A673 (cell line): ENCODE measurements around the gene COL11A1. TPM values are rescaled to one million over a fixed set of nuclear protein-coding genes. Genes with fewer than 3 reads are reported as not detected.

Source experiments
- BruUV-seq: library from RNA; stranded (reverse); fragments of 400-500 nt; replicated peaks from 2 replicates; lab custom pipeline; 2021; lab: Mats Ljungman, UMichigan
- CTCF ChIA-PET: fragments of 300-600 bp; sonication (Branson Sonifier 250); formaldehyde crosslinking; loops from one replicate; lab custom pipeline; 2022; ENCODE audit warnings: antibody characterized with exemption; lab: Charles Lee
- POLR2A ChIA-PET: fragments of 300-600 bp; sonication (Branson Sonifier 250); formaldehyde crosslinking; loops from one replicate; lab custom pipeline; 2022; ENCODE audit warnings: antibody characterized with exemption; ENCODE audit not compliant: low non-redundant PET; lab: Charles Lee
- DNase-seq: peaks from one replicate; pipeline ENCODE4 v3.0.0-alpha.2; 2015; ENCODE audit warnings: low spot score
- H3K27ac ChIP-seq: fragments of 200-600 bp; sonication (generic); 2 replicates; pipeline ENCODE4 v1.5.1; 2016; ENCODE audit warnings: mixed run types, low read depth, mild to moderate bottlenecking, mixed read lengths, antibody characterized with exemption, low read length; ENCODE audit not compliant: poor library complexity, severe bottlenecking
- H3K27me3 ChIP-seq: fragments of 200-600 bp; sonication (generic); replicated peaks from 2 replicates; pipeline ENCODE4 v1.6.1; 2017; ENCODE audit warnings: mixed run types, low read depth, mild to moderate bottlenecking, mixed read lengths, antibody characterized with exemption, low read length; ENCODE audit not compliant: insufficient read depth, poor library complexity
- H3K36me3 ChIP-seq: fragments of 200-600 bp; sonication (generic); 2 replicates; pipeline ENCODE4 v1.6.1; 2016; ENCODE audit warnings: mixed run types, mild to moderate bottlenecking, mixed read lengths, antibody characterized with exemption, low read length; ENCODE audit not compliant: insufficient read depth, poor library complexity, severe bottlenecking
- H3K4me1 ChIP-seq: fragments of 200-600 bp; sonication (generic); 2 replicates; pipeline ENCODE4 v1.6.1; 2017; ENCODE audit warnings: mixed run types, mild to moderate bottlenecking, mixed read lengths, antibody characterized with exemption, low read length; ENCODE audit not compliant: insufficient read depth, poor library complexity, severe bottlenecking
- H3K4me3 ChIP-seq: fragments of 200-600 bp; sonication (generic); 2 replicates; pipeline ENCODE4 v1.5.1; 2016; ENCODE audit warnings: low read depth, mixed run types, mild to moderate bottlenecking, mixed read lengths, low read length; ENCODE audit not compliant: poor library complexity, severe bottlenecking
- H3K9me3 ChIP-seq: fragments of 200-600 bp; sonication (generic); 2 replicates; pipeline ENCODE4 v1.6.1; 2016; ENCODE audit warnings: mixed run types, low read depth, mild to moderate bottlenecking, mixed read lengths, antibody characterized with exemption, low read length; ENCODE audit not compliant: poor library complexity, severe bottlenecking
- EZH2 ChIP-seq: fragments of 200-600 bp; sonication (generic); IDR thresholded peaks from 2 replicates; pipeline ENCODE4 v1.6.1; 2017; ENCODE audit warnings: borderline replicate concordance, low read depth, mild to moderate bottlenecking, mixed read lengths, antibody characterized with exemption, low read length; ENCODE audit not compliant: poor library complexity, severe bottlenecking
- intact Hi-C: fragments of 100-400 bp; cut with micrococcal nuclease; formaldehyde crosslinking; loops from one replicate; pipeline ENCODE4 v1.10.0; 2022; ENCODE audit not compliant: unreplicated experiment
- total RNA-seq: library from RNA; stranded (reverse); gene quantifications from 2 replicates; pipeline ENCODE4 v1.2.3, GENCODE V29; 2021
- TF ChIP-seq, protein P1 (sequence below): fragments of 300-800, 200-600 bp; sonication (generic); conservative IDR thresholded peaks from 2 replicates; pipeline ENCODE4 v1.5.1; 2017; ENCODE audit warnings: low read depth, mild to moderate bottlenecking, antibody characterized with exemption, low read length, moderate library complexity, mixed read lengths

Gene COL11A1
- total RNA-seq, 1 experiment from 2014 or later: 0.37 TPM

DNA sequence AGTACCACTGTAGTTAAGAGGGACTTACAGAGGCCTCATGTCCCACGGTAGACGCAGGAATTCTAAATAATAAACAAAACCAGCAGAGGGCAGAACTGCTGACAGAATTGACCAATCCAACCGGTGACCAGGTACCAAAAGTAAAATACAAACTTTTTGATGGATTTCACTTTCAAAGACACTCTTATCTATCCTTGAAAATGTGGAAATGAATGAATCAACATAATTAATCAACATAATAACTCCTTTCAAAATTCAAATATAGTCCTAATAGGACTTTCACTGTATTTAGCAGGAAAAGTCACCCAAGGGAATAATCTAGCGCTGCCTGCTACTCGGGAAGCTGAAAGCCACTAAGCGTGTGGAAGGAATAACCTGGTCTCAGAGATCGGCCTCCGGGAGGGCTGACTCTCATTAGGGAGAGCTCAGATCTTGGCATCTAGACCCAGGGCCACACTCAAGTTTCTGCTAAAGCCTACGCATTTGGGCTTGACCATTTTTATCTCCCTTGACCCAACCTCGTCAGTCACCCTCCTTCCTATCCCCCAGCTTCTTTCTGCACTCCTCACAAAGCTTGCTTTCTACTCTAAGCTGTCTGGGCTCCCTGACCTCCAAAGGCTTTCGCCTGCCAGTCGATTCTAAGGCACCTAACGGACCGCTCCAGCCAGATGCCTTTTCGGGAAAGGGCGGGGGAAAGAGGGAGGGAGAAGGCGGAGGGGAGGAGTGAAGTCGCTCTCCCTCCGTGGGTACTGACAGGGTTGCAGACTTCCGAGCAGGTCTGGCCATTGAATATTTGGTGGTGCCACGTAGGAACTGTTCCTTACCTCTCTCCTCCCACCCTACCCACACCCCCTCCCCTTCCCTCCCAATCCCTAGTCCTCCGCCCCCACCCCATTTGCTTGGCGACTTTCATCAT, 1.6 kb downstream of the COL11A1 start:
- TF ChIP-seq, protein P1, sequence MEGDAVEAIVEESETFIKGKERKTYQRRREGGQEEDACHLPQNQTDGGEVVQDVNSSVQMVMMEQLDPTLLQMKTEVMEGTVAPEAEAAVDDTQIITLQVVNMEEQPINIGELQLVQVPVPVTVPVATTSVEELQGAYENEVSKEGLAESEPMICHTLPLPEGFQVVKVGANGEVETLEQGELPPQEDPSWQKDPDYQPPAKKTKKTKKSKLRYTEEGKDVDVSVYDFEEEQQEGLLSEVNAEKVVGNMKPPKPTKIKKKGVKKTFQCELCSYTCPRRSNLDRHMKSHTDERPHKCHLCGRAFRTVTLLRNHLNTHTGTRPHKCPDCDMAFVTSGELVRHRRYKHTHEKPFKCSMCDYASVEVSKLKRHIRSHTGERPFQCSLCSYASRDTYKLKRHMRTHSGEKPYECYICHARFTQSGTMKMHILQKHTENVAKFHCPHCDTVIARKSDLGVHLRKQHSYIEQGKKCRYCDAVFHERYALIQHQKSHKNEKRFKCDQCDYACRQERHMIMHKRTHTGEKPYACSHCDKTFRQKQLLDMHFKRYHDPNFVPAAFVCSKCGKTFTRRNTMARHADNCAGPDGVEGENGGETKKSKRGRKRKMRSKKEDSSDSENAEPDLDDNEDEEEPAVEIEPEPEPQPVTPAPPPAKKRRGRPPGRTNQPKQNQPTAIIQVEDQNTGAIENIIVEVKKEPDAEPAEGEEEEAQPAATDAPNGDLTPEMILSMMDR: peak; percentile 80
- TF ChIP-seq EZH2: no peak
- H3K4me1 ChIP-seq: no peaks in the 10 kb centered on the region
- ChIA-PET CTCF (interaction anchor here (1.9 kb wide), 1 partner anchor 355 kb away, joined by 25 read pairs; no protein-coding TSS in a partner anchor), POLR2A (no interaction called here)
- intact Hi-C loops: loop anchor here (1.0 to 2.0 kb wide), 2 partner anchors 355 to 408 kb away; no protein-coding TSS in a partner anchor
- H3K27me3 ChIP-seq: no peaks in the 10 kb centered on the region
- no peaks in the 10 kb centered on the region for H3K9me3 ChIP-seq
- H3K4me3 ChIP-seq: peak overlapping the region; percentile 55
- H3K27ac ChIP-seq: no peak overlapping the region
- no TSS peak for BruUV-seq
- DNase-seq: peak; percentile 72
- H3K36me3 ChIP-seq: no peaks in the 10 kb centered on the region

GRCh38 chr1:103101399-103101798, 6.9 kb downstream of the COL11A1 start:
- TF ChIP-seq EZH2: no peak
- TF ChIP-seq, protein P1: no peak
- intact Hi-C loops: no loop called here
- H3K36me3 ChIP-seq: no peaks in the 10 kb centered on the region
- no peak overlapping the region for H3K27ac ChIP-seq
- DNase-seq: no peak
- H3K27me3 ChIP-seq: no peaks in the 10 kb centered on the region
- BruUV-seq: no TSS peak
- no peak overlapping the region for H3K4me3 ChIP-seq
- no peaks in the 10 kb centered on the region for H3K4me1 ChIP-seq
- H3K9me3 ChIP-seq: no peaks in the 10 kb centered on the region
- ChIA-PET CTCF (no interaction called here), POLR2A (no interaction called here)

DNA sequence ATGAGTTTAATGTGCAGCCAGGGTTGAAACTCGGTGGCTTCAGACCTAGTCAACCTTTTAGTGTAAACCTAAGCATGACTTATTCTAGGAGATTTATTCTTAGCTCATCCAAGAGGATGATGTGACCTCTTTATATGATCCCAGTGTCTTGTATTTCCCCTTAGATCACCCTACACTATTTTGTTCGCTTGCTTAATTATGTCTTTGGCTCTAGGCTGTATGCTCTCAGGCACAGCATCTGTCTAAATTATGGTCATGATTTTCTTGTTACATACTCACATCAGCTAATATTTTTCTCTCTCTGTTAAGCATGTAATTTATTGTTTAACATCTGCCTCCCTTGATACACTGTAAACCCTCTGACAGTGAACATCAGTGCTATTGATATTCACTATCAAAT, 19.1 kb downstream of the COL11A1 start:
- BruUV-seq: no TSS peak
- Histone ChIP-seq H3K4me3 (no peak overlapping the region), H3K27me3 (no peaks in the 10 kb centered on the region), H3K36me3 (no peaks in the 10 kb centered on the region), H3K4me1 (no peaks in the 10 kb centered on the region), H3K27ac (no peak overlapping the region), H3K9me3 (no peaks in the 10 kb centered on the region)
- ChIA-PET POLR2A (no interaction called here), CTCF (no interaction called here)
- no peak for TF ChIP-seq EZH2
- TF ChIP-seq, protein P1: no peak
- intact Hi-C loops: no loop called here
- DNase-seq: no peak
